Muscle layer of duodenum (tissue), 2 donors: ENCODE results near the gene TLE5.

Experiments used
- H3K27ac ChIP-seq: one replicate; pipeline ENCODE4 v1.7.0; 2013; ENCODE audit warnings: mild to moderate bottlenecking, low read length
- H3K27me3 ChIP-seq: one replicate; pipeline ENCODE4 v1.7.0; 2013; ENCODE audit warnings: low read depth, mild to moderate bottlenecking, control low read depth, low read length
- H3K36me3 ChIP-seq, 2 donors: one replicate each; pipeline ENCODE4 v1.7.0; 2013; ENCODE audit warnings: low read length in 2 of 2, control low read depth in 1 of 2, mild to moderate bottlenecking in 1 of 2; ENCODE audit not compliant: insufficient read depth in 2 of 2, control insufficient read depth in 1 of 2
- H3K4me1 ChIP-seq, 2 donors: one replicate each; pipeline ENCODE4 v1.7.0; 2013; ENCODE audit warnings: low read length in 2 of 2, mild to moderate bottlenecking in 2 of 2, control low read depth in 1 of 2, moderate library complexity in 1 of 2; ENCODE audit not compliant: insufficient read depth in 2 of 2, control insufficient read depth in 1 of 2
- H3K4me3 ChIP-seq, 2 donors: one replicate each; pipeline ENCODE4 v1.7.0; 2013; ENCODE audit warnings: low read length in 2 of 2, low read depth in 1 of 2, mild to moderate bottlenecking in 1 of 2
- H3K9me3 ChIP-seq, 2 donors: one replicate each; pipeline ENCODE4 v1.7.0; 2013; ENCODE audit warnings: low read length in 2 of 2, control low read depth in 1 of 2, mild to moderate bottlenecking in 1 of 2; ENCODE audit not compliant: control insufficient read depth in 1 of 2
- donor health status: healthy.

Gene TLE5

DNA sequence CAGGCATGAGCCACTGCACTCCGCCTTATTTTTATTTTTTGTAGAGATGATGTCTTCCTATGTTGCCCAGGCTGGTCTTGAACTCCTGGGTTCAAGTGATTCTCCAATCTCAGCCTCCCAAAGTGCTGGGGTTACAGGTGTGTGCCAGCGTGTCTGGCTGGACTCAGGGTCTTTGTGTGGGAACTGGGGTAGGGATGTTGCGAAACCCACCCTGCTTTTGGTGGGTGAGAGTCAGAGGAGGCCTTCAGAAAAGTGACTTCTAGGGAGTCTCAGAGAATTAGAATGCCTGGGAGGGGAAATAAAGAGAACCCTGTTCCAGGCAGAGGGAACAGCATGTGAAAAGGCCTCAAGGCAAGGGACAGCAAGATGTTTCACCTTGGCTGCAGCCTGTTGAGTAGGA is 13.2 kb downstream of the TLE5 start:
- Histone ChIP-seq H3K4me1 (peaks cover 0 to 11% of the 10 kb centered on the region in 2 donors), H3K4me3 (no peak overlapping the region), H3K9me3 (no peaks in the 10 kb centered on the region), H3K27me3 (no peaks in the 10 kb centered on the region), H3K36me3 (no peaks in the 10 kb centered on the region), H3K27ac (no peak overlapping the region)

DNA sequence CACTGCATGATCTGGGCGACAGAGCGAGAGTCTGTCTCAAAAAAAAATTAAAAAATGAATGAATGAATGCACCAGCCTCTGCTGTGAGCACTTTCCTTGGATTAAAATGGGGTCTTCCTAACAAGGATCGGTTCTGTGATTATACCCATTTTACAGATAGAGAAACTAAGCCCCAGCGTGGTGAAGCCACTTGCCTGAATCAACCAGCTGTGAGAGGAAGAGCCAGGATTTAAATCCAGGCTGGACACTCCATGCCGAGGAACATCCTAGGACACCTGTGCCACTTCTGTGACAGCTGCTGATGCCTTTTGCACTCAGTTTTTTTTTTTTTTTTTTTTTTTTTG is 14.1 kb downstream of the TLE5 start:
- Histone ChIP-seq H3K4me1 (peaks cover 0 to 11% of the 10 kb centered on the region in 2 donors), H3K27me3 (no peaks in the 10 kb centered on the region), H3K9me3 (no peaks in the 10 kb centered on the region), H3K36me3 (no peaks in the 10 kb centered on the region), H3K4me3 (no peak overlapping the region), H3K27ac (no peak overlapping the region)

DNA sequence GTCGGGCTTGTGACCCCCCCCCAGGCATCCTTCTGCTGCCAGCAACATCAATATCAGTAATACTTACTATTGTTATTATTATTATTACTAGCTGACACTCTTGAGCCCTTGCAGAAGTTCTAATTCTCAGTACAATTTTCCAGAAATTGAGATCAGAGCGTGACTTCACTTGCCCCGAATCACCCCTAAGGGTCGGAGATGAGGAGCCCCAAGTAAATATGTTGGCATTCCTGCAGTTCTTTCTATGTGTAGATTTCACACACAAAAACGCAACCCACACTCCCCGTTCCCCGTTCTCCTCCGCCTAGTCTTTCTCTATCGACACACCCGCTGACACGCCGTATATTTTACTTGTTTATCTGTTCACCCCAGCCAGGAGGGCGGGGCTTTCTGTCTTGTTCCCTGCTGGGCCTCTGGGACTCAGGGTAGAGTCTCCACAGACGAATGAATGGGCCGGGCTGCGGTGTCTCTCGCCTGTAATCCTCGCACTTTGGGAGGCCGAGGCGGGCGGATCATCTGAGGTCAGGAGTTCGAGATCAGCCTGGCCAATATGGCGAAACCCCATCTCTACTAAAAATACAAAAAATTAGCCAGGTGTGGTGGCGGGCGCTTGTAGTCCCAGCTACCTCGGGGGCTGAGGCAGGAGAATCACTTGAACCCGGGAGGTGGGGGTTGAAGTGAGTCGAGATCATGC is 14.7 kb downstream of the TLE5 start:
- Histone ChIP-seq H3K36me3 (no peaks in the 10 kb centered on the region), H3K9me3 (no peaks in the 10 kb centered on the region), H3K4me3 (peak overlapping the region in 1 of 2 donors; percentile 44), H3K4me1 (peaks cover 0 to 11% of the 10 kb centered on the region in 2 donors), H3K27ac (no peak overlapping the region), H3K27me3 (no peaks in the 10 kb centered on the region)

DNA sequence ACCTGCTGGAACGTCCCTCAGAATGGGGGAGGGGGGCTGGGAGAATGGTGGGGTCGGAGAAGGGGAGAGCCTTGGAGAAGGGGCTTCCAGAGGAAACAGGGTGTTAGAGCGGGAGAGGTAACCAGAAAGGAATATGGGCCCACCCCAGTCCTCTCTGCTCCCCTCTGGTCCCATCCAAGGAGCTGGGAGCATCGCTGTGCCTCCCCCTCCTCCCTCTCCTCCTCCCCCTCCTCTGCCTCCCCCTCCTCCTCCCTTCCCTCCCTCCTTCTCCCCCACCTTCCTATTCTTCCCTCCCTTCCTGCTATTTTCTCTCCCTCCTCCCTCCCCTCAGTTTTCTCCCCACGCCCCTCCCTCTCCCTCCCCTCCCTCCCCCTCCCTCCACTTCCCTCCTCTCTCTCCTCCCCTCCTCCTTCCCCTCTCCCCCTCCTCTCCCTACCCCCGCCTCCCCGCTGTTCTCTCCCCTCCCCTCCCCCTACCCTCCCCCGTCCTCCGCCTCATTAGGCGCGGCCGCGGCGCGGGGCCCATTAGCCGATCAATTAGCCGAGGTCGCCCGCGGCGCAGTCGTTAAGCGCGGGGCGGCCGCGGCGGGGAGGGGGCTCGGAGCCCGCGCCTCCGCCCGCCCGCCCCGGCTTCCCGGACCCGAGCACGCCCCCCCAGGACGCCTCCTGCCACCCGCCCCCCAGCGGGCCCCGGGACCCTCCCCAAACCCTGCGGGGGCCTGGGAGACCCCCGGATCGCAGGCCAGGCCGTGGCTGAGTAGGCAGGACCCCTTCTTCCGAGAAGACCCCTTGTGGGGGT is 15.4 kb downstream of the TLE5 start:
- H3K9me3 ChIP-seq, result no peaks in the 10 kb centered on the region
- H3K4me3 ChIP-seq, result peak overlapping the region in 1 of 2 donors; percentile 44
- H3K27me3 ChIP-seq, result no peaks in the 10 kb centered on the region
- H3K4me1 ChIP-seq, result peaks cover 0 to 11% of the 10 kb centered on the region in 2 donors
- H3K27ac ChIP-seq, result no peak overlapping the region
- no peaks in the 10 kb centered on the region for H3K36me3 ChIP-seq

DNA sequence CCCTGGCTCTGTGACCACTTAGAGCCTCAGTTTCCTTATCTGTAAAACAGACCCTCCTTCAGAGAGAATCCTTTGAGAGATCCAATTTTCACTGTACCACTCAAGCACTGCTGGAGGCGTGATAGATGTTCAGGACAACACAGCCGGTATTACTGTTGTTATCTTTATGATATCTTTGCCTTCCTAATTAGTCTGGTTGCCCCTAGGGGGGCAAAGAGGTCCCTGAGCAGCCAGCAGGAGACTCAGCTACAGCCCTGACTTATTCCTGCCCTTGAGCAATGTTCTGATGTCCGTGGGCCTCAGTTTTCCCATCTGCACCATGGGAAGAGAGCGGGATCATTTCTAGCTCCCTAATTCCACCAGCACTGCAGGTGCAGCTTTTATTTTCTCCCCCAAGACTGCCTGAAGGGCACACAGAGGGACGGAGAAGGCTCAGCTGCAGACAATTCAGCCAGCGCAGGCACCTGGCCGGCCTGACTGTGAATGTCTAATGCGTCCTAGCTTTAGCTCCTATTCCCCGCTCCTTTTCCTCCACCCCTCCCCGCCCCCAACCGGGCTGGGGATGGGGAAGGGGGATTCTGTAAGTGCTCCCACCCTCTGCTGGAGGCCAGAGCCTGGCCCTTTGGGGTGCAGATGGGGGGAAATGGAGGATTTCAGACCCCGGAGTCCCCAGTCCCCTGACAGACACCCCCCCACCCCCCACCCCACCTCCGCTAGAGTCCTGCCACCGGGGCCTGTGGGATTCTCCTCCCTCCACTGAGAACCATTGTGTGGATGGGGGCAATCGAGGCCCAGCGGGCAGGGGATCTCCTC is 16.2 kb downstream of the TLE5 start:
- no peak overlapping the region for H3K4me3 ChIP-seq
- no peaks in the 10 kb centered on the region for H3K27me3 ChIP-seq
- no peaks in the 10 kb centered on the region for H3K9me3 ChIP-seq
- H3K27ac ChIP-seq, result no peak overlapping the region
- no peaks in the 10 kb centered on the region for H3K36me3 ChIP-seq
- H3K4me1 ChIP-seq, result peaks cover 0 to 11% of the 10 kb centered on the region in 2 donors

DNA sequence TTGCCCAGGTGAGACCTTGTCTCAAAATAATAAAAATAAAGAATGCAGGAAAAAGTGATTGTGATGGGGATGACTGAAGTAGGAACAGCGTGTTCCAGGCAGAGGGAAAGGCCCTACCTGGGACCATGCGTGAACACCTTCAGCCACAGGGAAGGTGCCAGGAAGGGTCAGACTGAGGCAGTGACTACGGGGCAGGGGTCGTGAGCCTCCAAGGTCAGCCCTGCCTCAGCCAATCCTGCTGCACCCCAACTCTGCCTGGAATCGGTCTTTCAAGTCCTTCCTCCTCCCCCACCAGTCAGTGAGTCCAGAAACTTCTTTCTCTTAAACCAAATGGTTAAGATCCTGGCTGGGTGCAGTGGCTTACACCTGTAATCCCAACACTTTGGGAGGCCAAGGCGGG is 17.1 kb downstream of the TLE5 start:
- no peaks in the 10 kb centered on the region for H3K36me3 ChIP-seq
- H3K9me3 ChIP-seq, result no peaks in the 10 kb centered on the region
- H3K27ac ChIP-seq, result no peak overlapping the region
- peaks cover 0 to 11% of the 10 kb centered on the region in 2 donors for H3K4me1 ChIP-seq
- H3K27me3 ChIP-seq, result no peaks in the 10 kb centered on the region
- no peak overlapping the region for H3K4me3 ChIP-seq

DNA sequence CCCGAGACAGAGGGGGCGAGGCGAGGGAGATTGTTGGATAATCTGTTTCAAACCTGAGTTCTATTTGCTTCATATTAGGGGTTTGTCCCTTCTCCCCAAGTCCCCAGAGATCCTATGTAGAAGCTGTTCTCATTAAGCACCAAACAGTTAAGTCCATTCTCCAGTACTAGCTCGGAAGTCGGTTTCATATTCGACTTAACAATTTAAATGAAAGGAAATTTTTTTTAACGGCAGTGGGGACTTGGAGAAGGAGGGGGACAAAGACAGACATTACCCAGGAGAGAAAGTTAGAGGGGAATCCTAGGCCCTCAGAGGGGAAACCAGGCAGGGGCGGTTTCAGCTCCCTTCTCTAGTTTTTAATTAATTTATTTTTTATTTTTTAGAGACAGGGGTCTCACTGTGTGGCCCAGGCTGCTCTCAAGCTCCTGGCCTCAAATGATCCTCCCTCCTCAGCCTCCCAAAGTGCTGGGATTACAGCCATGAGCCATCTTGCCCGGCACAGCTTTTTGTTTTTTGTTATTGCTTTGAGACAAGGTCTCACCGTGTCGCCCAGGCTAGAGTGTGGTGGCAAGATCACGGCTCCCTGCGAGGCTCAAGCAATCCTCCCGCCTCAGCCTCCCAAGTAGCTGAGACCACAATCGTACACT is 19.6 kb downstream of the TLE5 start:
- Histone ChIP-seq H3K27me3 (no peaks in the 10 kb centered on the region), H3K9me3 (no peaks in the 10 kb centered on the region), H3K4me1 (peaks cover 0 to 5% of the 10 kb centered on the region in 2 donors), H3K4me3 (peak overlapping the region in 1 of 2 donors; percentile 7), H3K27ac (no peak overlapping the region), H3K36me3 (no peaks in the 10 kb centered on the region)

DNA sequence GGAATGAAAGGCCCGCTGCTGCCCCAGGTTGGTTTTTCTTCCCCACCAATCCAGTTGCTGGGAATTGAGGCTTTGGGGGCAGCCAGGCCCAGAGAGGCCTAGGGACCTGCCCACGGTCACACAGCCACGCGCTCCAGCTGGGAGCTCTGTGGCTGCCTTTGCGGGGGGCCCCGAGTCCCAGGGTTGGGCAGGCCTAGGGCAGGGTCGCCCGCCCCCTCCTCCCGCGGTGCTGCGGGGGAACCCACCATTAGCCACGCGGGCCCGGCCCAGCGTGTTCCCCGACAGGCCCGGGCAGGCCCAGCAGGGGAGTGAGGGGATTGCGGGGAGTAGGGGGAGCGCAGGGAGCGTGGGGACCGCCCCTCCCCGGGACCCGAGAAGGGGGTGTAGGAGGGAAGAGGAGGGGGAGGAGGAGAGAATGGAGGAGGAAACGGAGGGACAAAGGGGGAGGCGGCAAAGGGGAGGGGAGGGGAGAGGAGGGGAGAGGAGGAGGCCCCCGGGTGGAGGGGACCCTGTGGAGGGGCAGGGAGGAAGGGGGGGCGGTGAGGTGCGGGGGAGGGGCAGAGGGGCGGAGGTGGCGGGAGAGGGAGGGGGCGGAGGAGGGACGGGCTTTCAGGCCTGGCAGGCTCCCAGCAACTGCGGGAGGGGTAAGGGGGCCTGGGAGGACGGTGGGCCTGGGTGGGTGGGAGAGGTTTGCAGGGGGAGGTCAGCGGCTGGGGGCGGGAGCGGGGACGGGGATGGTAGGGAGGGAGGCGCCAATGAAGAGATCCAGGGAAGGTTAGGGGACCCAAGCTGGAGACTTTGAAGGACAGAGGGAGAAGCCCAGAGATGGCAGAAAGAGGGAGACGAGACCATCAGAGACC is 20.3 kb downstream of the TLE5 start:
- Histone ChIP-seq H3K4me3 (peak overlapping the region in 1 of 2 donors; percentile 7), H3K27me3 (no peaks in the 10 kb centered on the region), H3K9me3 (no peaks in the 10 kb centered on the region), H3K27ac (no peak overlapping the region), H3K4me1 (no peaks in the 10 kb centered on the region), H3K36me3 (no peaks in the 10 kb centered on the region)

DNA sequence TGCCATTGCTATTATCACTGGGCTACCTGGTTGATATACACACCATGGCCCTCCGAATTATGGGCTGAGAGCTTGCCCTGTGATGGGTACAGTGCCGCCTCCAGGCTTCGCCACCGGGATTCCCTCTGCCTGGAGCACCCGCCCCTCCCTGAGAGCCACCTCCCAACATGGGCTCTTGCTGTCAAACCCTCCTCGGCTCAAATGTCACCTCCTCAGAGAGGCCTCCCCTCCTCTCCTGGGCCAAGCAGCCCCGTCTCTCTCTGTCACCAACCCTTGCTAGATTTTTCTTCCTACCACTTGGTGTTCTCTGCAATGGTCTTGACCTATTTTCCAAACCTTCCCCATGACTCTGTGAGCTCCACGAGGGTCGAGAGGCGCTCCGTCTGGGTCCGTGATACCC is 21.0 kb downstream of the TLE5 start:
- Histone ChIP-seq H3K4me3 (no peak overlapping the region), H3K27me3 (no peaks in the 10 kb centered on the region), H3K9me3 (no peaks in the 10 kb centered on the region), H3K27ac (no peak overlapping the region), H3K36me3 (no peaks in the 10 kb centered on the region), H3K4me1 (peaks cover 0 to 5% of the 10 kb centered on the region in 2 donors)

DNA sequence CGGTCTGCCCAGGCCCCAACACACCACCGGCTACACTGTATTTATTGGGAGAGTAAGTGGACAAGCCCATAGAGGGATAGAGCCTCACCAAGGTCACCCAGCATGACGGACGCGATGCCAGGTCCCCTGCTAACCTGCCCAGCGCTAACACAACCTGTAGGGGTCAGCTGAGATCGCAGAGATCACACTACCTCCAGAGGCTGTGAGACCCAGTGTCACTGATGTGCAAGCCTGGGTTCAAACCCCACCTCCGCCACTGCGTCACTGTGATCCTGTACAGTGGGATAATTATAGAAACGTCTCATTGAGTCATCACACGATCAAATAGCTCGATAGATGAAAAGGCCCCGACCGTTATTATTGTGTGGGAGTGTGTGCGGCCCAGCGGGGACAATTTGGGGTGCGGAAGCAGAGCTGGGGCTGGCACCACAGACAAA is 22.6 kb downstream of the TLE5 start:
- Histone ChIP-seq H3K9me3 (no peaks in the 10 kb centered on the region), H3K36me3 (no peaks in the 10 kb centered on the region), H3K27me3 (no peaks in the 10 kb centered on the region), H3K4me1 (peaks cover 2 to 11% of the 10 kb centered on the region in 2 donors), H3K4me3 (no peak overlapping the region), H3K27ac (no peak overlapping the region)
